GM13977 (cell line): ENCODE measurements around the gene CRADD.

Source experiments
- DNase-seq: peaks from one replicate; pipeline ENCODE4 v3.0.0; 2012; ENCODE audit warnings: low spot score
- in situ Hi-C: fragments of 300-500 bp; cut with MboI; formaldehyde crosslinking; loops from one replicate; pipeline ENCODE4 v1.12.0; 2022; ENCODE audit warnings: low sequenced_read_pairs, low pct_unique_long_range_greater_than_20kb, mixed read lengths, inconsistent platforms; ENCODE audit not compliant: unreplicated experiment
- TF ChIP-seq, protein P1 (sequence below): IDR thresholded peaks from 2 replicates; pipeline ENCODE4 v1.5.1; 2012; ENCODE audit warnings: mild to moderate bottlenecking, control low read depth; ENCODE audit not compliant: insufficient read depth; ENCODE audit errors: extremely low read depth, missing control alignments

Gene CRADD

DNA sequence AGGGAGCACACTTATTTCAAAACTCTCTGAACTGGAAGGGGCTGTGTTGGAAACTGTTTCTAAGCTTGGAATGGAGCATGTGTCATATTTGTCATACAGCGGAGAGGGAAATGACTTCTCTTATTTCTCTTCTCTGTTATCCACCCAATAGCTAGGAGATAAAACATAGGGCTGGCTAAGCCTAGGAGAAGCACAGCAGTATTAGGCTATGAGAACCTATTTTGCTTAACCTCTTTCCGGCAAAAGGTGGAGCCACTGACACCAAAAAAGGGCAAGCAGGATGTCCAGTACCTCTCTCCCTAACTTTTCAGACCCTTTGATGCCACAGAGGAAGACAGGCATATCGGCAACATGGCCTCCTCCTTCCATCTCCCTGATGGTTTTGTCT lies 148.3 kb downstream of the CRADD start:
- no peak for DNase-seq
- TF ChIP-seq, protein P1, sequence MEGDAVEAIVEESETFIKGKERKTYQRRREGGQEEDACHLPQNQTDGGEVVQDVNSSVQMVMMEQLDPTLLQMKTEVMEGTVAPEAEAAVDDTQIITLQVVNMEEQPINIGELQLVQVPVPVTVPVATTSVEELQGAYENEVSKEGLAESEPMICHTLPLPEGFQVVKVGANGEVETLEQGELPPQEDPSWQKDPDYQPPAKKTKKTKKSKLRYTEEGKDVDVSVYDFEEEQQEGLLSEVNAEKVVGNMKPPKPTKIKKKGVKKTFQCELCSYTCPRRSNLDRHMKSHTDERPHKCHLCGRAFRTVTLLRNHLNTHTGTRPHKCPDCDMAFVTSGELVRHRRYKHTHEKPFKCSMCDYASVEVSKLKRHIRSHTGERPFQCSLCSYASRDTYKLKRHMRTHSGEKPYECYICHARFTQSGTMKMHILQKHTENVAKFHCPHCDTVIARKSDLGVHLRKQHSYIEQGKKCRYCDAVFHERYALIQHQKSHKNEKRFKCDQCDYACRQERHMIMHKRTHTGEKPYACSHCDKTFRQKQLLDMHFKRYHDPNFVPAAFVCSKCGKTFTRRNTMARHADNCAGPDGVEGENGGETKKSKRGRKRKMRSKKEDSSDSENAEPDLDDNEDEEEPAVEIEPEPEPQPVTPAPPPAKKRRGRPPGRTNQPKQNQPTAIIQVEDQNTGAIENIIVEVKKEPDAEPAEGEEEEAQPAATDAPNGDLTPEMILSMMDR, result peak; percentile 9
- in situ Hi-C loops, result no loop called here

DNA sequence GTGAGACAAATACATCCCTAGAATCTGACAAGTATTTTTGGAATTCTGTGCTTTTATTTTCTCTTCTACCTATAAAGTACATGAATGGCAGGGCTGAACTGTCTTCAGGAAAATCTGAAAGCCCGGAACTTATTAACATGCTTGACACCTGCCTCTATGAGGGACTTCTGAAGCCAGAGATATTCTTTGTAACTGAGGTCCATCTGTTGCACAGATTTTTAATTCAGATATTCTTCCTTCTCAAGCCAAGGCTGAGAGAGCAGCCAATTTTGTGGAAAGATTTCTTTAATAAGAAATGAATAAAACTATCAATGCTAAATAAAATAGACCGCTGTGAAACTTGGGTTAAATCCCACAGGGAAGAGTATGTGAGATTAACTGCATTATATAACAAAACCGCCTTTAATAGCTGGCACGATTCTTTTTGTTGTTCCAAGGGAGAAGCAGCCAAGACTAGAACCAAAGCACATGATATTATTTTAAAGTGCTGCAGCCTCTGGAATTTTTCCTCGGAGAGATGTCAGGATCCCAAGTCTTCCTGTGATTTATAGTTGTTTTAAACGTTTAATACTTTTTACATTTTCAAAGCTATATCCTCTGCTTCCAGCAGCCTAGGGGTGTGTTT lies 148.9 kb downstream of the CRADD start:
- in situ Hi-C loops, result no loop called here
- DNase-seq, result no peak
- TF ChIP-seq, protein P1, result no peak

GRCh38 chr12:93827179-93827578 lies 150.0 kb downstream of the CRADD start:
- DNase-seq, result no peak
- TF ChIP-seq, protein P1, result no peak
- in situ Hi-C loops, result no loop called here

DNA sequence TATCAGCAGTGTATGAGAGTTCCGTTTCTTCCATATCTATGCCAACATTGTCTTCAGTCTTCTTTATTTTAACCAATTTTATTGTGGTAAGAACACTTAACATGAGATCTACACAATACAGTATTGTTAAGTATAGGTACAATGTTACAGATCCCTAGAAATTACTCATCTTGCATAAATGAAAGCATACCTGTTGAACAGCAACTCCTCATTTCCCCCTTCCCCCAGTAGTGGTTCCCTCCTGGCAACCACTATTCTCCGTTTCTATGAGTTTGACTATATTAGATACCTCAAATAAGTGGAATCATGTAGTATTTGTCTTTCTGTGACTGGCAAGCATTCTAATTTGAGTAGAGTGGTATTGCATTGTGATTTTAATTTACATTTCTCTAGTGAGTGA lies 150.5 kb downstream of the CRADD start:
- in situ Hi-C loops, result no loop called here
- no peak for DNase-seq
- TF ChIP-seq, protein P1, result no peak

- no peak for DNase-seq
- TF ChIP-seq, protein P1, result no peak
- in situ Hi-C loops, result no loop called here
These were observed 151.8 kb downstream of the CRADD start for GRCh38 chr12:93829016-93829415.

DNA sequence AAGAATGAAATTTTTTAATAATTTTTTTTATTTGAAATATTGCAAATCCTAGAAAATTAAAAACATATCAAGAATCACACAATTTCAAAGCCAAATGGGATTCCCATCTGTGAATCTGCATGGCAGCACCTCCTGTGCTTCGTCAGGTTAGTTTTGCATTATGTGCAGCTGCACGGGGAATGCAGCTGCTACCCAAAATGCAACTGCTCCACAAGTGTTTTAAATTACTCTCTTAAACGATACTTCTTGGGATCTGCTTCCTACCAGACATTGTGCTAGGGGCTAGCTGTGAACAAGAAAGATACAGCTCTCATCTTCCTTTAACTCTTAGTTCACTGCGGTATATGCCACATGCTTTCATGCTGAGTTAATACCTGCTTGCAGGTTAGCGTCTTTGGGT lies 154.2 kb downstream of the CRADD start:
- no peak for DNase-seq
- in situ Hi-C loops, result no loop called here

More for the DNA sequence above, 154.2 kb downstream of the CRADD start:
- TF ChIP-seq, protein P1, result no peak
